ENCODE data around the gene MRPL10.

Gene MRPL10

DNA sequence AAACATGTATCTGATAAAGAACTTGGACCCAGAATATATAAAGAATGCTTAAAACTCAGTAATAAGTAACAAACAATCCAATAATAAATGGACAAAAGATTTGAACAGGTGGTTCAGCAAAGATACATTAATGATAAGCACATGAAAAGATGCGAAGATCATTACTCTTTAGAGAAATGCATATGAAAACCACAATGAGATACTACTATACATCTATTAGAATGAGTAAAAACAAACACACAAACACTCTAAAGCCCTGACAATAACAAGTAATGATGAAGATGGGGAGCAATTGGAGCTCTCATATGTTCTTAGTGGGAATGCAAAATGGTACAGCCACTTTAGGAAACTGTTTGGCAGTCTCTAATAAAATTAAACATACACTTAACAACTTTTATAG lies 38.9 kb downstream of the MRPL10 start:
- Histone ChIP-seq H2AFZ (ENCODE audit: low read length) (no peak overlapping the region), H3K36me3 (ENCODE audit: insufficient read depth, low read length) (no peaks in the 10 kb centered on the region), H3K4me3 (ENCODE audit: low read length, poor library complexity, severe bottlenecking) (no peak overlapping the region), H3K4me2 (ENCODE audit: low read depth, low read length, poor library complexity, severe bottlenecking) (no peak overlapping the region), H3K9ac (ENCODE audit: low read depth, low read length, poor library complexity, severe bottlenecking) (no peak overlapping the region), H3K4me1 (ENCODE audit: insufficient read depth, low read length, poor library complexity, severe bottlenecking) (peaks cover 3% of the 10 kb centered on the region), H3K79me2 (ENCODE audit: insufficient read depth, low read length) (no peaks in the 10 kb centered on the region), H3K9me2 (replicated peaks; ENCODE audit: low read depth, low read length) (no peaks in the 10 kb centered on the region), H4K20me1 (ENCODE audit: insufficient read depth, low read length, poor library complexity, severe bottlenecking) (no peaks in the 10 kb centered on the region), H3K27me3 (ENCODE audit: insufficient read depth, low read length, poor library complexity, severe bottlenecking) (no peaks in the 10 kb centered on the region), H3F3A (ENCODE audit: low read depth) (no peaks in the 10 kb centered on the region), H3K9me3 (ENCODE audit: insufficient read depth, low read depth, low read length) (no peaks in the 10 kb centered on the region)
- no peak for TF ChIP-seq EZH2phosphoT487 (IDR thresholded peaks at IDR 0.05; ENCODE audit: borderline replicate concordance)
- TF ChIP-seq, protein P1, sequence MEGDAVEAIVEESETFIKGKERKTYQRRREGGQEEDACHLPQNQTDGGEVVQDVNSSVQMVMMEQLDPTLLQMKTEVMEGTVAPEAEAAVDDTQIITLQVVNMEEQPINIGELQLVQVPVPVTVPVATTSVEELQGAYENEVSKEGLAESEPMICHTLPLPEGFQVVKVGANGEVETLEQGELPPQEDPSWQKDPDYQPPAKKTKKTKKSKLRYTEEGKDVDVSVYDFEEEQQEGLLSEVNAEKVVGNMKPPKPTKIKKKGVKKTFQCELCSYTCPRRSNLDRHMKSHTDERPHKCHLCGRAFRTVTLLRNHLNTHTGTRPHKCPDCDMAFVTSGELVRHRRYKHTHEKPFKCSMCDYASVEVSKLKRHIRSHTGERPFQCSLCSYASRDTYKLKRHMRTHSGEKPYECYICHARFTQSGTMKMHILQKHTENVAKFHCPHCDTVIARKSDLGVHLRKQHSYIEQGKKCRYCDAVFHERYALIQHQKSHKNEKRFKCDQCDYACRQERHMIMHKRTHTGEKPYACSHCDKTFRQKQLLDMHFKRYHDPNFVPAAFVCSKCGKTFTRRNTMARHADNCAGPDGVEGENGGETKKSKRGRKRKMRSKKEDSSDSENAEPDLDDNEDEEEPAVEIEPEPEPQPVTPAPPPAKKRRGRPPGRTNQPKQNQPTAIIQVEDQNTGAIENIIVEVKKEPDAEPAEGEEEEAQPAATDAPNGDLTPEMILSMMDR (conservative IDR thresholded peaks at IDR 0.05; ENCODE audit: low read length) = no peak

GRCh38 chr17:47791025-47791424 lies 40.3 kb downstream of the MRPL10 start:
- Histone ChIP-seq H3K4me1 (ENCODE audit: insufficient read depth, low read length, poor library complexity, severe bottlenecking) (peaks cover 3% of the 10 kb centered on the region), H3K36me3 (ENCODE audit: insufficient read depth, low read length) (no peaks in the 10 kb centered on the region), H3K9me2 (replicated peaks; ENCODE audit: low read depth, low read length) (no peaks in the 10 kb centered on the region), H3K4me3 (ENCODE audit: low read length, poor library complexity, severe bottlenecking) (no peak overlapping the region), H3K79me2 (ENCODE audit: insufficient read depth, low read length) (no peaks in the 10 kb centered on the region), H3K4me2 (ENCODE audit: low read depth, low read length, poor library complexity, severe bottlenecking) (no peak overlapping the region), H3K9me3 (ENCODE audit: insufficient read depth, low read depth, low read length) (no peaks in the 10 kb centered on the region), H3K27me3 (ENCODE audit: insufficient read depth, low read length, poor library complexity, severe bottlenecking) (no peaks in the 10 kb centered on the region), H2AFZ (ENCODE audit: low read length) (no peak overlapping the region), H3K9ac (ENCODE audit: low read depth, low read length, poor library complexity, severe bottlenecking) (no peak overlapping the region), H3F3A (ENCODE audit: low read depth) (no peaks in the 10 kb centered on the region), H4K20me1 (ENCODE audit: insufficient read depth, low read length, poor library complexity, severe bottlenecking) (no peaks in the 10 kb centered on the region)
- TF ChIP-seq EZH2phosphoT487 (IDR thresholded peaks at IDR 0.05; ENCODE audit: borderline replicate concordance) = no peak
- TF ChIP-seq, protein P1 (conservative IDR thresholded peaks at IDR 0.05; ENCODE audit: low read length) = no peak

DNA sequence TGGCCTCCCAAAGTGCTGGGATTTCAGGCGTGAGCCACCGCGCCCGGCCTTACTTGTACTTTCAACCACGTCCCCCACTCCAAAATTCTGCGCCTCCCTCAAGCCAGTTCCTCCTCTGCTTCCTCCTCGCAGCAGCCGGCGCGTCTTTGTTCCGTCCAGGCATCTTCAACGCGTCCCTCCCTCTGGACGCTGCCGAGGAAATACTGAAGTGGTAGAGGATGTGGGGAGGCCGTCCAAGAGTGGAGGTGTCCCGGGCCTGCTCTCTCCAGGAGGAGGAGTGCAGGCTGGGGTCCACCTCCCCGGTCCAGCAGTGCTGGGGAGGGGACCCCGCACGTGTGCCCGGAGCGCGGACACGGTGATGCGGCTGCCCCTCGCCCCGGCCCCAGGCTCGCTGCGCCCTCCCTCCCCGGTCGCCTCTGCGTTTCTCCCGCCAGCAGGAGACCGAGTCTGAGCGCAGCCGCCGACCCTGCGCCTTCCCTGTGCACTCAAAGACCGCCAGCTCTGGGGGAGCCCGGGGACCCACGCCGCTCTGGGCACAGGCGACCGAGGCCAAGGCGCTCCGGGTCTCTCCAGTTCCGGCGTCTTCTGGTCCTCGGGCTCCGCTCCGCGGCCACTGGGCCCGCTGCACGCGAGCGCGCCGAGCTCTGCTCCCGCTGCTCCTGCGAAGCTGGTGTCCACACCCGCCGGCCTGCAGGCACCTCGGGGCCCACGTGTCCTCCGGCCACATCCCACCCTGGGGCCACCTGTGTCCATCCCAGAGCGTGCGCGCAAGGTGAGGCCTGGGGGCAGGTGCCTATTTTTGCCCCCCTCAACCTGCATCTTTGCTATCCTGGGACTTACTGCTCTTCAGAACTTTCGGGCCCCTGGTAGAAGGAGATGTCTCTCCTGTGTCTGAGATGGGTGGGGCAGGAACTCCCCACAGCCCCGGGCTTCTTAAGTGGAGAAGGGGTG lies 41.5 kb downstream of the MRPL10 start:
- Histone ChIP-seq H3K9ac (ENCODE audit: low read depth, low read length, poor library complexity, severe bottlenecking) (no peak overlapping the region), H3K79me2 (ENCODE audit: insufficient read depth, low read length) (no peaks in the 10 kb centered on the region)

More for the DNA sequence above, 41.5 kb downstream of the MRPL10 start:
- TF ChIP-seq, protein P1 (conservative IDR thresholded peaks at IDR 0.05; ENCODE audit: low read length) = no peak
- TF ChIP-seq EZH2phosphoT487 (IDR thresholded peaks at IDR 0.05; ENCODE audit: borderline replicate concordance) = no peak
- Histone ChIP-seq H3K9me3 (ENCODE audit: insufficient read depth, low read depth, low read length) (no peaks in the 10 kb centered on the region), H3K4me2 (ENCODE audit: low read depth, low read length, poor library complexity, severe bottlenecking) (no peak overlapping the region), H3K27me3 (ENCODE audit: insufficient read depth, low read length, poor library complexity, severe bottlenecking) (no peaks in the 10 kb centered on the region), H3K4me1 (ENCODE audit: insufficient read depth, low read length, poor library complexity, severe bottlenecking) (peaks cover 3% of the 10 kb centered on the region), H3K9me2 (replicated peaks; ENCODE audit: low read depth, low read length) (no peaks in the 10 kb centered on the region), H3F3A (ENCODE audit: low read depth) (no peaks in the 10 kb centered on the region), H3K36me3 (ENCODE audit: insufficient read depth, low read length) (no peaks in the 10 kb centered on the region), H4K20me1 (ENCODE audit: insufficient read depth, low read length, poor library complexity, severe bottlenecking) (no peaks in the 10 kb centered on the region), H3K4me3 (ENCODE audit: low read length, poor library complexity, severe bottlenecking) (no peak overlapping the region), H2AFZ (ENCODE audit: low read length) (no peak overlapping the region)

Data from Loucy (cell line).